Keratinocyte (primary cell): ENCODE results near the gene MAPK1. TPM values are rescaled to one million over a fixed set of nuclear protein-coding genes. Genes with fewer than 3 reads are reported as not detected.
"Not testable (repeated sequence)": the region's sequence is repeated elsewhere in the genome, so short reads cannot be mapped to it uniquely, and the experiment has no call there.

Experiments used
- DNase-seq: peaks from one replicate; pipeline ENCODE4 v3.0.0-alpha.2; 2011; ENCODE audit warnings: low read depth, missing footprints, low spot score
- FAIRE-seq: peaks from 2 replicates; lab custom pipeline; 2011; peaks lifted over from hg19 to GRCh38; lab: Jason Lieb, UNC
- H2AFZ ChIP-seq: 2 replicates; pipeline ENCODE4 v1.6.0; 2012; ENCODE audit warnings: low read length, control low read depth, inconsistent platforms; ENCODE audit not compliant: control insufficient read depth
- H3K27ac ChIP-seq: 2 replicates; pipeline ENCODE4 v1.5.1; 2011; ENCODE audit warnings: low read length; ENCODE audit not compliant: control insufficient read depth, insufficient read depth
- H3K27me3 ChIP-seq: 3 replicates; pipeline ENCODE4 v1.6.0; 2011; ENCODE audit warnings: low read length; ENCODE audit not compliant: control insufficient read depth, insufficient read depth; ENCODE audit errors: extremely low read depth
- H3K36me3 ChIP-seq, 2 experiments: 2 replicates in 1 of 2; 3 replicates in 1 of 2; pipeline ENCODE4 v1.5.1; 2011; ENCODE audit warnings: low read length in 2 of 2, mild to moderate bottlenecking in 1 of 2; ENCODE audit not compliant: control insufficient read depth in 2 of 2, insufficient read depth in 2 of 2; ENCODE audit errors: extremely low read depth in 1 of 2
- H3K4me1 ChIP-seq: 3 replicates; pipeline ENCODE4 v1.5.1; 2011; ENCODE audit warnings: low read length; ENCODE audit not compliant: control insufficient read depth, insufficient read depth; ENCODE audit errors: extremely low read depth
- H3K4me2 ChIP-seq: 3 replicates; pipeline ENCODE4 v1.6.0; 2011; ENCODE audit warnings: low read depth, low read length; ENCODE audit not compliant: control insufficient read depth, insufficient read depth; ENCODE audit errors: extremely low read depth
- H3K4me3 ChIP-seq, 3 experiments: fragments of 200-600 bp in 1 of 3; sonication (generic) in 1 of 3; 2 replicates in 2 of 3; 3 replicates in 1 of 3; pipeline ENCODE4 v1.5.1; 2011 to 2016; ENCODE audit warnings: low read length in 3 of 3, mild to moderate bottlenecking in 3 of 3, control low read depth in 2 of 3, inconsistent platforms in 1 of 3, low read depth in 1 of 3, mixed read lengths in 1 of 3, mixed run types in 1 of 3, moderate library complexity in 1 of 3; ENCODE audit not compliant: control insufficient read depth in 2 of 3, insufficient read depth in 2 of 3; ENCODE audit errors: extremely low read depth in 1 of 3
- H3K79me2 ChIP-seq: 2 replicates; pipeline ENCODE4 v1.6.0; 2012; ENCODE audit warnings: low read length; ENCODE audit not compliant: control insufficient read depth, insufficient read depth
- H3K9ac ChIP-seq: 3 replicates; pipeline ENCODE4 v1.6.0; 2011; ENCODE audit warnings: low read length; ENCODE audit not compliant: control insufficient read depth, insufficient read depth; ENCODE audit errors: extremely low read depth
- H3K9me1 ChIP-seq: 3 replicates; pipeline ENCODE4 v1.6.0; 2011; ENCODE audit warnings: low read length; ENCODE audit not compliant: control insufficient read depth, insufficient read depth; ENCODE audit errors: extremely low read depth
- H3K9me3 ChIP-seq: 2 replicates; pipeline ENCODE4 v1.5.1; 2012; ENCODE audit warnings: low read depth, low read length; ENCODE audit not compliant: control insufficient read depth
- H4K20me1 ChIP-seq: 3 replicates; pipeline ENCODE4 v1.6.0; 2011; ENCODE audit warnings: low read length; ENCODE audit not compliant: control insufficient read depth, insufficient read depth; ENCODE audit errors: extremely low read depth
- EZH2 ChIP-seq: IDR thresholded peaks from one replicate; pipeline ENCODE4 v1.6.1; 2012; ENCODE audit warnings: inconsistent platforms, mild to moderate bottlenecking, low read length, moderate library complexity
- dilution Hi-C: fragments of 300-500 bp; cut with MboI; formaldehyde crosslinking; loops from one replicate; pipeline ENCODE4 v1.7.0; 2020; ENCODE audit warnings: low sequenced_read_pairs; ENCODE audit not compliant: extremely low pct_ligation_motif_present
- polyA plus RNA-seq, 5 experiments: library from polyadenylated mRNA; depleted of rRNA in 3 of 5; stranded (reverse) in 3 of 5; stranded (forward) in 1 of 5; unstranded in 1 of 5; fragments of >200 nt; gene quantifications; 1 replicate in 1 of 5; 2 replicates in 3 of 5; 3 replicates in 1 of 5; pipeline versions ENCODE4 v1.2.1 to v1.2.3, GENCODE V29; 2011 to 2012; ENCODE audit warnings: missing spikeins in 2 of 5, low read depth in 1 of 5, low replicate concordance in 1 of 5
- TF ChIP-seq, protein P1 (sequence below), 3 experiments: IDR thresholded peaks in 1 of 3; conservative IDR thresholded peaks in 1 of 3; optimal IDR thresholded peaks in 1 of 3; 2 replicates in 2 of 3; 3 replicates in 1 of 3; pipeline versions ENCODE3 to v1.5.1; 2011; ENCODE audit warnings: low read length in 3 of 3, mild to moderate bottlenecking in 3 of 3, moderate library complexity in 2 of 3, control low read depth in 1 of 3, inconsistent platforms in 1 of 3; ENCODE audit not compliant: insufficient read depth in 2 of 3; ENCODE audit errors: extremely low read depth in 1 of 3

The MAPK1 gene
- polyA plus RNA-seq, 1 donor (not counting 4 experiments of a cell fraction or from before 2014, with no cell fraction given) = 136 TPM

- H2AFZ ChIP-seq = no peak overlapping the region
- H3K4me1 ChIP-seq = peaks cover 10% of the 10 kb centered on the region
- no peak overlapping the region for H3K27ac ChIP-seq
- dilution Hi-C loops = no loop called here
- no peaks in the 10 kb centered on the region for H3K79me2 ChIP-seq
- no peak overlapping the region for H3K4me3 ChIP-seq
- H3K27me3 ChIP-seq = no peaks in the 10 kb centered on the region
- no peak overlapping the region for H3K4me2 ChIP-seq
- H3K9me3 ChIP-seq = no peaks in the 10 kb centered on the region
- DNase-seq (no peak), FAIRE-seq (no peak)
- no peak for TF ChIP-seq EZH2
- TF ChIP-seq, protein P1, sequence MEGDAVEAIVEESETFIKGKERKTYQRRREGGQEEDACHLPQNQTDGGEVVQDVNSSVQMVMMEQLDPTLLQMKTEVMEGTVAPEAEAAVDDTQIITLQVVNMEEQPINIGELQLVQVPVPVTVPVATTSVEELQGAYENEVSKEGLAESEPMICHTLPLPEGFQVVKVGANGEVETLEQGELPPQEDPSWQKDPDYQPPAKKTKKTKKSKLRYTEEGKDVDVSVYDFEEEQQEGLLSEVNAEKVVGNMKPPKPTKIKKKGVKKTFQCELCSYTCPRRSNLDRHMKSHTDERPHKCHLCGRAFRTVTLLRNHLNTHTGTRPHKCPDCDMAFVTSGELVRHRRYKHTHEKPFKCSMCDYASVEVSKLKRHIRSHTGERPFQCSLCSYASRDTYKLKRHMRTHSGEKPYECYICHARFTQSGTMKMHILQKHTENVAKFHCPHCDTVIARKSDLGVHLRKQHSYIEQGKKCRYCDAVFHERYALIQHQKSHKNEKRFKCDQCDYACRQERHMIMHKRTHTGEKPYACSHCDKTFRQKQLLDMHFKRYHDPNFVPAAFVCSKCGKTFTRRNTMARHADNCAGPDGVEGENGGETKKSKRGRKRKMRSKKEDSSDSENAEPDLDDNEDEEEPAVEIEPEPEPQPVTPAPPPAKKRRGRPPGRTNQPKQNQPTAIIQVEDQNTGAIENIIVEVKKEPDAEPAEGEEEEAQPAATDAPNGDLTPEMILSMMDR (optimal IDR thresholded peaks at IDR 0.05 in 1 of 3, IDR thresholded peaks at IDR 0.05 in 1 of 3, conservative IDR thresholded peaks at IDR 0.05 in 1 of 3; ENCODE audit: extremely low read depth in 1 of 3, insufficient read depth in 2 of 3, low read length in 3 of 3) = no peak
- no peak overlapping the region for H3K9ac ChIP-seq
- H3K36me3 ChIP-seq = no peaks in the 10 kb centered on the region
- no peaks in the 10 kb centered on the region for H4K20me1 ChIP-seq
- H3K9me1 ChIP-seq = no peaks in the 10 kb centered on the region
Measured at GRCh38 chr22:21719024-21719423, 148.4 kb downstream of the MAPK1 start.

DNA sequence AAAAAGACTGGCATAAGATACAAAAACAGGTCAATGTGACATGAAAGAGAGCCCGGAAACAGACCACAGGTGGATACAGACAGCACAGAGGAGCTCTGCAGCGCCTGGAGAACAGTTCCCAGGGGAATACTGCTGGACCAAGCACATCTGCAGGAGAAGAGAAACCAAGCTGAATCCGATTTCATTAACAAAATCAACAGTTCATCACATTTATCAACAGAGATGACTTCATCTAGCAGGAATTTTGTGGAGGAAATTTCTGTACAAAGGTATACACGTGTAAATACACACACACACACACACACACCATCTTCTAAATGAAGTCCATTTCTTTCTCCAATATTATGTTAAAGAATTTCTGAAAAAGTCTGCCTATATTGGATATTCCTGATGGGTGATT is 148.9 kb downstream of the MAPK1 start:
- no peaks in the 10 kb centered on the region for H3K79me2 ChIP-seq
- H3K27me3 ChIP-seq = no peaks in the 10 kb centered on the region
- no peak overlapping the region for H3K27ac ChIP-seq
- no peak for FAIRE-seq
- TF ChIP-seq, protein P1 (optimal IDR thresholded peaks at IDR 0.05 in 1 of 3, IDR thresholded peaks at IDR 0.05 in 1 of 3, conservative IDR thresholded peaks at IDR 0.05 in 1 of 3; ENCODE audit: extremely low read depth in 1 of 3, insufficient read depth in 2 of 3, low read length in 3 of 3) = no peak
- TF ChIP-seq EZH2 = no peak
- H3K4me3 ChIP-seq = no peak overlapping the region
- dilution Hi-C loops = no loop called here
- no peak overlapping the region for H3K9ac ChIP-seq
- no peak overlapping the region for H2AFZ ChIP-seq
- no peaks in the 10 kb centered on the region for H3K9me3 ChIP-seq
- H3K36me3 ChIP-seq = no peaks in the 10 kb centered on the region
- peaks cover 14% of the 10 kb centered on the region for H3K4me1 ChIP-seq
- H3K4me2 ChIP-seq = no peak overlapping the region
- no peaks in the 10 kb centered on the region for H3K9me1 ChIP-seq
- no peaks in the 10 kb centered on the region for H4K20me1 ChIP-seq
- DNase-seq = no peak

GRCh38 chr22:21716395-21717122 is 150.9 kb downstream of the MAPK1 start:
- H3K9me1 ChIP-seq, H3K36me3 ChIP-seq, H3K4me2 ChIP-seq, H3K27me3 ChIP-seq, H3K9ac ChIP-seq, H3K9me3 ChIP-seq, H2AFZ ChIP-seq, DNase-seq, H3K27ac ChIP-seq, H3K4me3 ChIP-seq, dilution Hi-C loops, H3K79me2 ChIP-seq, H4K20me1 ChIP-seq: not testable (repeated sequence)
- peak; percentile 74 for FAIRE-seq
- H3K4me1 ChIP-seq = peaks cover 21% of the 10 kb centered on the region
